Liver (tissue), 3 donors: ENCODE data around the gene CHDH.

ENCODE experiments used
- CTCF ChIP-seq: fragments of 150-350 bp; IDR thresholded peaks from 2 replicates; pipeline ENCODE4 v1.5.1; 2017; ENCODE audit warnings: improper control_type of control experiment, low read depth, low read length; ENCODE audit not compliant: missing input control
- FOXA1 ChIP-seq: IDR thresholded peaks from 2 replicates; pipeline ENCODE4 v1.6.1; 2016; ENCODE audit warnings: antibody characterized with exemption
- GABPA ChIP-seq, 2 donors: IDR thresholded peaks in 1 of 2; conservative IDR thresholded peaks in 1 of 2; 2 replicates each; pipeline ENCODE4 v1.6.1; 2016; ENCODE audit warnings: antibody characterized with exemption in 2 of 2, mild to moderate bottlenecking in 1 of 2, moderate library complexity in 1 of 2
- JUND ChIP-seq, 2 donors: IDR thresholded peaks; 2 replicates each; pipeline ENCODE4 v1.6.1; 2016; ENCODE audit warnings: antibody characterized with exemption in 2 of 2
- RAD21 ChIP-seq, 2 donors: IDR thresholded peaks; 2 replicates each; pipeline ENCODE4 v1.6.1; 2016; ENCODE audit warnings: antibody characterized with exemption in 2 of 2, mild to moderate bottlenecking in 2 of 2
- SP1 ChIP-seq: IDR thresholded peaks from 2 replicates; pipeline ENCODE4 v1.6.1; 2018; ENCODE audit warnings: antibody characterized with exemption, mild to moderate bottlenecking
- TAF1 ChIP-seq: conservative IDR thresholded peaks from 2 replicates; pipeline ENCODE4 v1.6.1; 2016; ENCODE audit warnings: antibody characterized with exemption, mild to moderate bottlenecking
- TF ChIP-seq, protein P1 (sequence below): IDR thresholded peaks from 2 replicates; pipeline ENCODE4 v1.6.1; 2016; ENCODE audit warnings: antibody characterized with exemption
- TF ChIP-seq, protein P2 (sequence below): IDR thresholded peaks from 2 replicates; pipeline ENCODE4 v1.6.1; 2016; ENCODE audit warnings: antibody characterized with exemption, mild to moderate bottlenecking
- TF ChIP-seq, protein P3 (sequence below): IDR thresholded peaks from 2 replicates; pipeline ENCODE4 v1.6.1; 2016; ENCODE audit warnings: antibody characterized with exemption
- donor health status: healthy.
- donor health status: healthy.

GRCh38 chr3:53849916-53850315, 3.7 kb upstream of the CHDH start:
- TF ChIP-seq TAF1 (no peak), CTCF (no peak), GABPA (IDR thresholded peaks at IDR 0.05 in 1 of 2, conservative IDR thresholded peaks at IDR 0.05 in 1 of 2) (no peak), RAD21 (IDR thresholded peaks at IDR 0.05) (no peak), SP1 (no peak), FOXA1 (no peak), JUND (IDR thresholded peaks at IDR 0.05) (no peak)
- TF ChIP-seq, protein P1, sequence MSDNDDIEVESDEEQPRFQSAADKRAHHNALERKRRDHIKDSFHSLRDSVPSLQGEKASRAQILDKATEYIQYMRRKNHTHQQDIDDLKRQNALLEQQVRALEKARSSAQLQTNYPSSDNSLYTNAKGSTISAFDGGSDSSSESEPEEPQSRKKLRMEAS, result no peak
- TF ChIP-seq, protein P2, sequence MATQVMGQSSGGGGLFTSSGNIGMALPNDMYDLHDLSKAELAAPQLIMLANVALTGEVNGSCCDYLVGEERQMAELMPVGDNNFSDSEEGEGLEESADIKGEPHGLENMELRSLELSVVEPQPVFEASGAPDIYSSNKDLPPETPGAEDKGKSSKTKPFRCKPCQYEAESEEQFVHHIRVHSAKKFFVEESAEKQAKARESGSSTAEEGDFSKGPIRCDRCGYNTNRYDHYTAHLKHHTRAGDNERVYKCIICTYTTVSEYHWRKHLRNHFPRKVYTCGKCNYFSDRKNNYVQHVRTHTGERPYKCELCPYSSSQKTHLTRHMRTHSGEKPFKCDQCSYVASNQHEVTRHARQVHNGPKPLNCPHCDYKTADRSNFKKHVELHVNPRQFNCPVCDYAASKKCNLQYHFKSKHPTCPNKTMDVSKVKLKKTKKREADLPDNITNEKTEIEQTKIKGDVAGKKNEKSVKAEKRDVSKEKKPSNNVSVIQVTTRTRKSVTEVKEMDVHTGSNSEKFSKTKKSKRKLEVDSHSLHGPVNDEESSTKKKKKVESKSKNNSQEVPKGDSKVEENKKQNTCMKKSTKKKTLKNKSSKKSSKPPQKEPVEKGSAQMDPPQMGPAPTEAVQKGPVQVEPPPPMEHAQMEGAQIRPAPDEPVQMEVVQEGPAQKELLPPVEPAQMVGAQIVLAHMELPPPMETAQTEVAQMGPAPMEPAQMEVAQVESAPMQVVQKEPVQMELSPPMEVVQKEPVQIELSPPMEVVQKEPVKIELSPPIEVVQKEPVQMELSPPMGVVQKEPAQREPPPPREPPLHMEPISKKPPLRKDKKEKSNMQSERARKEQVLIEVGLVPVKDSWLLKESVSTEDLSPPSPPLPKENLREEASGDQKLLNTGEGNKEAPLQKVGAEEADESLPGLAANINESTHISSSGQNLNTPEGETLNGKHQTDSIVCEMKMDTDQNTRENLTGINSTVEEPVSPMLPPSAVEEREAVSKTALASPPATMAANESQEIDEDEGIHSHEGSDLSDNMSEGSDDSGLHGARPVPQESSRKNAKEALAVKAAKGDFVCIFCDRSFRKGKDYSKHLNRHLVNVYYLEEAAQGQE, result no peak
- TF ChIP-seq, protein P3, sequence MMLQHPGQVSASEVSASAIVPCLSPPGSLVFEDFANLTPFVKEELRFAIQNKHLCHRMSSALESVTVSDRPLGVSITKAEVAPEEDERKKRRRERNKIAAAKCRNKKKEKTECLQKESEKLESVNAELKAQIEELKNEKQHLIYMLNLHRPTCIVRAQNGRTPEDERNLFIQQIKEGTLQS, result no peak
